Measurements from ENCODE around the gene HPD. TPM values are rescaled to one million over a fixed set of nuclear protein-coding genes. Genes with fewer than 3 reads are reported as not detected.

Gene HPD
- total RNA-seq, 2 donors from 2014 or later = 0.41 to 4.0 TPM

DNA sequence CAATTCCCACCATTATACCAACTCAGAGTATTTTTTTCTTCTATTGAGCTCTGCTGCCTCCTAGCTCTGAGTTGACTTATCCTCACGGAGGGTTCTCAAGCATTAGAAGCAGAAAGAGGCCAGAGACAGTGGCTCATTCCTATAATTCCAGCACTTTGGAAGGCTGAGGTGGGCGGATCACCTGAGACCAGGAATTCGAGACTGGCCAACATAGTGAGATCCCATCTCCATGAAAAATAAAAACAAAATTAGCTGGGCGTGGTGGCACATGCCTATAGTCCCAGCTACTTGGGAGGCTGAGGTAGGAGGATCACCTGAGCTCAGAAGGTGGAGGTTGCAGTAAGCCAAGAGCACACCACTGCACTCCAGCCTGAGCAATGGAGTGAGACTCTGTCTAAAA is 21.0 kb downstream of the HPD start:
- TF ChIP-seq POLR2AphosphoS5 (IDR thresholded peaks at IDR 0.05) (no peak), POLR2A (IDR thresholded peaks at IDR 0.05) (no peak)
- TF ChIP-seq, protein P1, sequence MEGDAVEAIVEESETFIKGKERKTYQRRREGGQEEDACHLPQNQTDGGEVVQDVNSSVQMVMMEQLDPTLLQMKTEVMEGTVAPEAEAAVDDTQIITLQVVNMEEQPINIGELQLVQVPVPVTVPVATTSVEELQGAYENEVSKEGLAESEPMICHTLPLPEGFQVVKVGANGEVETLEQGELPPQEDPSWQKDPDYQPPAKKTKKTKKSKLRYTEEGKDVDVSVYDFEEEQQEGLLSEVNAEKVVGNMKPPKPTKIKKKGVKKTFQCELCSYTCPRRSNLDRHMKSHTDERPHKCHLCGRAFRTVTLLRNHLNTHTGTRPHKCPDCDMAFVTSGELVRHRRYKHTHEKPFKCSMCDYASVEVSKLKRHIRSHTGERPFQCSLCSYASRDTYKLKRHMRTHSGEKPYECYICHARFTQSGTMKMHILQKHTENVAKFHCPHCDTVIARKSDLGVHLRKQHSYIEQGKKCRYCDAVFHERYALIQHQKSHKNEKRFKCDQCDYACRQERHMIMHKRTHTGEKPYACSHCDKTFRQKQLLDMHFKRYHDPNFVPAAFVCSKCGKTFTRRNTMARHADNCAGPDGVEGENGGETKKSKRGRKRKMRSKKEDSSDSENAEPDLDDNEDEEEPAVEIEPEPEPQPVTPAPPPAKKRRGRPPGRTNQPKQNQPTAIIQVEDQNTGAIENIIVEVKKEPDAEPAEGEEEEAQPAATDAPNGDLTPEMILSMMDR (IDR thresholded peaks at IDR 0.05) = no peak
- Histone ChIP-seq H3K36me3 (no peaks in the 10 kb centered on the region), H3K4me3 (no peak overlapping the region), H3K9me3 (no peaks in the 10 kb centered on the region), H3K27ac (no peak overlapping the region), H3K27me3 (replicated peaks; ENCODE audit: insufficient read depth) (no peaks in the 10 kb centered on the region), H3K4me1 (replicated peaks) (peaks cover 3% of the 10 kb centered on the region)
- DNase-seq (ENCODE audit: low spot score) = no peak
- intact Hi-C loops (cut with DNase I) = no loop called here
- 76% methylated on average over 4 of the region's 4 CpGs for WGBS

DNA sequence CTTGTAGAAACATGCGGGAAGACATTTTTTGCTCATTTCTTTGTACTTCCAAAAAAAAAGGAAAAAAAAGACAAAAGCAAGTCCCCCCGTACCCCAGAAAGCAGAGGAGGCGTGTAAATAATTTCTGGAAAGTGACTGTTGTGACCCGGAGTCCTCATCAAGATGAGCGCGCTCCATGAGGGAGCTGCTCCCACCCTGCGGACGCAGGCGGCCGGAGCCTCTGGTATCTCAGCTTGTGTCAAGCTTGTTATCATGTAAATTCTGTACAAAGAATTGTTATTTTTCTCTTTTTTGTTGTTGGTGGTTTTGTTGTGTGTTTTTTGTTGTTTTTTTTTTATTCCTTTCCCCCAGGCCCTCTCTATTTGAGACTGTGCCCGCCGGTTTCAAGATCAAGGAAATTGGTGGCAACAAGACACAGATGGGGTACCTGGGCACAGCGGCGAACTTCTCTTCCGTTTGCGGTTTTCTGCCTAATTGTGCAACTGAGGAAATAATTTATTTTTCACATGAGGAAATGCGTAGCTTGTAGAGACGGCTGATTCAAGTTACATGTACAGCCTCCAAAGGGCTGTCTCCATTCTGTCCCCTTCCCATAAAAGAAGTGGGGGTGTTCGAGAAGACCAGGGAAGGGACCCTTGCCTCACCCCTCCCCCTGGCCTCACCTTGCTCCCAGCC is 27.0 kb downstream of the HPD start:
- WGBS = 90% methylated on average over 19 of the region's 19 CpGs
- Histone ChIP-seq H3K4me1 (replicated peaks) (no peaks in the 10 kb centered on the region), H3K36me3 (peaks cover 9 to 26% of the 10 kb centered on the region in 2 donors)

DNA sequence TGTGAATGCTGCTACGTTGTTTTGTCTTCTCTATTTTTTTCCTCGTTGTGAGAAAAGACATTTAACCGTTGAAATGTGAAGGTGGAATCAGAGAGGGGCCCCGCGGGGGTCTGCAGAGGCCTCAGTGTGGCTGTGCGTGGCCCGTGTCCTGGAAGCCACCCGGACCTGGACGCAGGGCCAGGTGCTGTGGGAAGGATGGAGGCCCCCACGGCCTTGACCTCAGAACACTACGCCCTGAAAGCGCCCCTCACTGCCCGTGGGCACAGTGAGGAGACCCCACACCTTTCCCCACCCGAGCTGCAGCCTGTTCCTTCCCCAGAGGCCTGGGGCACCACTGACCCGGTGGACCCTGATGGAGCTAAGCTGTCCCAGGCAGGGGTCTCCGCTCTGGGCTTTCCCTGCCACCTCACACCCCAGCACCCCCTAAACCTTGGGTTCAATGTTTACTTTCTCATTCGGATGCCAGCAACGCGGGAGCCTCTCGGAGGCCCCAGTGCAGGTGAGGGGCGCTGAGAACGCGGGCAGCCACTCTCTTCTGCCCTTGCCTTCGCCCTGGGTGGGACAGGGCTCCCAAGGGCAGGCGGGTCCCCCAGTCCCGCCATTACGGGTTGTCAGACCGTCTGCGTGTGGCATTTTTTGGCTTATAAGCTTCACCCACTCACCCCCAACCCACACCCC is 27.9 kb downstream of the HPD start:
- no peaks in the 10 kb centered on the region for H3K27me3 ChIP-seq (replicated peaks; ENCODE audit: insufficient read depth)
- no peak for DNase-seq (ENCODE audit: low spot score)
- H3K27ac ChIP-seq = no peak overlapping the region
- no peaks in the 10 kb centered on the region for H3K9me3 ChIP-seq
- H3K36me3 ChIP-seq = peaks cover 9 to 26% of the 10 kb centered on the region in 2 donors
- no peak overlapping the region for H3K4me3 ChIP-seq
- intact Hi-C loops (cut with DNase I) = no loop called here
- TF ChIP-seq, protein P1 (IDR thresholded peaks at IDR 0.05) = no peak
- TF ChIP-seq POLR2A (IDR thresholded peaks at IDR 0.05) = no peak
- no peak for TF ChIP-seq POLR2AphosphoS5 (IDR thresholded peaks at IDR 0.05)
- H3K4me1 ChIP-seq (replicated peaks) = no peaks in the 10 kb centered on the region
- WGBS = 87% methylated on average over 27 of the region's 29 CpGs

More for the DNA sequence above, 27.0 kb downstream of the HPD start:
- no peaks in the 10 kb centered on the region for H3K27me3 ChIP-seq (replicated peaks; ENCODE audit: insufficient read depth)
- no peak for DNase-seq (ENCODE audit: low spot score)
- TF ChIP-seq POLR2A (IDR thresholded peaks at IDR 0.05) (no peak), POLR2AphosphoS5 (IDR thresholded peaks at IDR 0.05) (no peak)
- TF ChIP-seq, protein P1 (IDR thresholded peaks at IDR 0.05) = no peak
- no peak overlapping the region for H3K4me3 ChIP-seq
- intact Hi-C loops (cut with DNase I) = no loop called here
- no peak overlapping the region for H3K27ac ChIP-seq
- no peaks in the 10 kb centered on the region for H3K9me3 ChIP-seq

DNA sequence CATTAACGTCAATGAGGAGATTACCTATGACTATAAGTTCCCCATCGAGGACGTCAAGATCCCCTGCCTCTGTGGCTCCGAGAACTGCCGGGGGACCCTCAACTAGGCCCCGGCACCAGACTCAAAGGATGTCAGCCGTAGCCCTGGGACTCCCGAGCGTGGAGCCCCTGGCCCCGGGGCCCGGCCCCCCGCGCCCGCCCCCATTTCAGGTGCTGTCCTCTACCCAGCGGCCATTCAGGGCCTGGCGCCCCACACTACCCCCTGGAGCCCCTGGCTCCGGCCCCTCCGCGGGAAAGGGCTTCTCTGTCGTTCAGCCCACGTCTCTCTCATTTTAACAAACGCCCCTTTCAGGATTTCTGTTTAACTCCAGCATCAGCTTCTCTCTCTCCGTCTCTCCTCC is 28.5 kb downstream of the HPD start:
- intact Hi-C loops (cut with DNase I) = no loop called here

DNA sequence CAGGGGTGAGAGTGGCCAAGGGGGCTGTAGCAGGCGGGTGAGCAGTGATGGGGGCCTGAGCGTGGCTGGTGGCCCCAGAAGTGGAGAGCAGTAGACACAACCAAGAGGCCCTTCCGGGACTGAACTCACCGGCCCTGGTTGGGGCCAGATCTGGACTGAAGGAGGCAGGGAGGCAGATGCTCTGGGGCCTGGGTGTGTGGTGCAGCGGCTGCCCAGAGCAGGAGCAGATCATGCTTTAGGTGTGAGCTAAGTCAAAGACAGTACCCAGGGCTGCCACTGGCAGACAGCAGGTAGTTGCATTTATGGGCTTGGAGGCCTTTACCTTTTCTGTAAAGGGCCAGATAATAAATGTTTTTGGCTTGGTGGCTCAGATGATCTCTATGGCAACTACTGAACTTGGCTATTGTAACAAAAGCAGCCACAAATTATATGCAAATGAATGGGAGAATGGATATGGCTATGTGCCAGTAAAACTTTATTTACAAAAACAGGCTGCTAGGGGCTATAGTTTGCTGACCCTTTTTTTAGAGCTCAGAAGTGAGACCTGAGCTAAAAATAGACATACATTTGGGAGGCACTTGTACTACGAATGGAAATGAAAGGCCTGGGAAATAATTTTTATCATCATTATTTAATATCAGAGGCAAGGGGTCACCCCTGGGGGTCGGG is 29.3 kb downstream of the HPD start:
- intact Hi-C loops (cut with DNase I) = no loop called here
- DNase-seq (ENCODE audit: low spot score) = no peak
- WGBS = 72% methylated on average over 7 of the region's 7 CpGs
- H3K27me3 ChIP-seq (replicated peaks; ENCODE audit: insufficient read depth) = no peaks in the 10 kb centered on the region
- no peaks in the 10 kb centered on the region for H3K4me1 ChIP-seq (replicated peaks)
- no peak overlapping the region for H3K4me3 ChIP-seq
- peaks cover 9 to 26% of the 10 kb centered on the region in 2 donors for H3K36me3 ChIP-seq
- TF ChIP-seq, protein P1 (IDR thresholded peaks at IDR 0.05) = no peak
- TF ChIP-seq POLR2AphosphoS5 (IDR thresholded peaks at IDR 0.05) (no peak), POLR2A (IDR thresholded peaks at IDR 0.05) (no peak)
- no peak overlapping the region for H3K27ac ChIP-seq
- H3K9me3 ChIP-seq = no peaks in the 10 kb centered on the region

More for the DNA sequence above, 28.5 kb downstream of the HPD start:
- Histone ChIP-seq H3K9me3 (no peaks in the 10 kb centered on the region), H3K4me3 (no peak overlapping the region), H3K4me1 (replicated peaks) (no peaks in the 10 kb centered on the region), H3K36me3 (peaks cover 9 to 26% of the 10 kb centered on the region in 2 donors), H3K27me3 (replicated peaks; ENCODE audit: insufficient read depth) (no peaks in the 10 kb centered on the region), H3K27ac (no peak overlapping the region)
- DNase-seq (ENCODE audit: low spot score) = no peak
- WGBS = 91% methylated on average over 21 of the region's 23 CpGs
- TF ChIP-seq POLR2A (IDR thresholded peaks at IDR 0.05) (no peak), POLR2AphosphoS5 (IDR thresholded peaks at IDR 0.05) (no peak)

Measured in prostate gland (tissue), 2 donors.